ENCODE results near the gene APP. TPM values are rescaled to one million over a fixed set of nuclear protein-coding genes. Genes with fewer than 3 reads are reported as not detected.
A peak's percentile ranks its signal among the peaks of the same experiment; 100 is the strongest.

APP gene
- total RNA-seq, 1 donor from 2014 or later = 358 TPM

- peaks cover 20% of the 10 kb centered on the region for H3K4me1 ChIP-seq
- DNase-seq (no peak), ATAC-seq (no peak)
- intact Hi-C loops (cut with DNase I) = no loop called here
- H3K4me3 ChIP-seq = no peak overlapping the region
- no peaks in the 10 kb centered on the region for H3K27me3 ChIP-seq (ENCODE audit: low read depth)
- H3K36me3 ChIP-seq = no peaks in the 10 kb centered on the region
- TF ChIP-seq, protein P1, sequence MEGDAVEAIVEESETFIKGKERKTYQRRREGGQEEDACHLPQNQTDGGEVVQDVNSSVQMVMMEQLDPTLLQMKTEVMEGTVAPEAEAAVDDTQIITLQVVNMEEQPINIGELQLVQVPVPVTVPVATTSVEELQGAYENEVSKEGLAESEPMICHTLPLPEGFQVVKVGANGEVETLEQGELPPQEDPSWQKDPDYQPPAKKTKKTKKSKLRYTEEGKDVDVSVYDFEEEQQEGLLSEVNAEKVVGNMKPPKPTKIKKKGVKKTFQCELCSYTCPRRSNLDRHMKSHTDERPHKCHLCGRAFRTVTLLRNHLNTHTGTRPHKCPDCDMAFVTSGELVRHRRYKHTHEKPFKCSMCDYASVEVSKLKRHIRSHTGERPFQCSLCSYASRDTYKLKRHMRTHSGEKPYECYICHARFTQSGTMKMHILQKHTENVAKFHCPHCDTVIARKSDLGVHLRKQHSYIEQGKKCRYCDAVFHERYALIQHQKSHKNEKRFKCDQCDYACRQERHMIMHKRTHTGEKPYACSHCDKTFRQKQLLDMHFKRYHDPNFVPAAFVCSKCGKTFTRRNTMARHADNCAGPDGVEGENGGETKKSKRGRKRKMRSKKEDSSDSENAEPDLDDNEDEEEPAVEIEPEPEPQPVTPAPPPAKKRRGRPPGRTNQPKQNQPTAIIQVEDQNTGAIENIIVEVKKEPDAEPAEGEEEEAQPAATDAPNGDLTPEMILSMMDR (IDR thresholded peaks at IDR 0.05) = no peak
- H3K9me3 ChIP-seq = no peaks in the 10 kb centered on the region
- peak overlapping the region; percentile 1 for H3K27ac ChIP-seq
Observed at GRCh38 chr21:26148840-26149354, 21.7 kb downstream of the APP start.

DNA sequence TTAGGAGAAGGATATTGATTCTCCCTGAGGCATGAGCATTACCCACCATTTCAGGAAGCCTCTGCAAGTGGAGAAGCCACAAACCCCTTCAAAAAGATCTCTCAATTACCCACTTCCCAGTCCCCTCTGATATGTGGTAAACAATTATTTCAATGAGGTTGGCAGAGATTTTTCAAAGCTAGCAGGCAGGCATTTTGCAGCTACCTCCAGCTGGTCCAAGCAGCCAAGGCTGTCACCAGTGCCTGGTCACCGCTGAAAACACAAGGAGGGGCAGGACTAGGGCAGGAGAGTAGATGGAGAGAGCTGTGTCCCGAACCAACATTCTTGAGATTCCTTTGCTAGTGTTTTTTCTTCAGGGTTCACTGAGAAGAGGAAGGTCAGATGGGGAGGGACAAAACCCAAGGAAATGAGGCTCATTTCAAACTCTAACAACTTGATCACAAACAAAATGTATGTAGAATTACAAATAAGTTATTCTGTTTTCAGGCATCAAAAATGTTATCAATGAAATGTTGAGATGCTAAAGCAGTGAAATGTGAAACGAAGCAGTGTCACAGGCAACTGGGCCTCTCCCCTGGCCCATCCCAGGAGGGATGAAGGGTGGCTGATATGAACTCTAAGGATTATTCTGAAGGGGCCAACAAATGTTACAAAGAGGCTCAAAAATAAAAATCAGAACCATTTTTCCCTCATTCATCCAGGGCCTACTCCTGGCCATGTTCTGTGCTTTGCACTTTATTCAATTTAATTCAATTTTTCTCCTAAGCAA, 22.3 kb downstream of the APP start:
- Histone ChIP-seq H3K27ac (peak overlapping the region; percentile 9), H3K4me1 (peaks cover 18% of the 10 kb centered on the region), H3K27me3 (ENCODE audit: low read depth) (no peaks in the 10 kb centered on the region), H3K36me3 (no peaks in the 10 kb centered on the region), H3K4me3 (no peak overlapping the region), H3K9me3 (no peaks in the 10 kb centered on the region)
- ATAC-seq (peak; percentile 68 to 79), DNase-seq (no peak)
- intact Hi-C loops (cut with DNase I) = no loop called here
- TF ChIP-seq, protein P1 (IDR thresholded peaks at IDR 0.05) = no peak

DNA sequence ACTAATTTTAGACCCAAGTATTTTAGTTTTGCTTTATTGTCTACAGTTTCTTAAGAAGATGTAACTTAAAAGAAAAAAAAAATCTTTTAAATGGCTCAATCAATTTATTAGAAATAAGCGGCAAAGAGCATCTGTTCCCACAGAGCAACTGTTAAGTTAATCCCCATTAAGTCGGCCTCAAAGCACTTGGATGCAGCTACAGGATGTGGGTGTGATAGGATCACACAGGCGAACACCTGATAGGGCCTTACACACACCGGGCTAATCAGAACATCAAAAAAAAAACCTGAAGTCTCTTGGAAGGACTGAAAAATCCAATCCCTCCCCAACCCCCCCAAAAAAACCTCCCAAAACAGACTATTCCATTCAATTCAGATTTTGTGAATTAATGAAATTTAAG, 23.0 kb downstream of the APP start:
- TF ChIP-seq, protein P1 (IDR thresholded peaks at IDR 0.05) = no peak
- no peaks in the 10 kb centered on the region for H3K36me3 ChIP-seq
- H3K27me3 ChIP-seq (ENCODE audit: low read depth) = no peaks in the 10 kb centered on the region
- DNase-seq (no peak), ATAC-seq (no peak)
- no peak overlapping the region for H3K27ac ChIP-seq
- H3K4me1 ChIP-seq = peaks cover 18% of the 10 kb centered on the region
- H3K4me3 ChIP-seq = no peak overlapping the region
- H3K9me3 ChIP-seq = no peaks in the 10 kb centered on the region
- intact Hi-C loops (cut with DNase I) = no loop called here

GRCh38 chr21:26146681-26147080, 23.9 kb downstream of the APP start:
- H3K27ac ChIP-seq = no peak overlapping the region
- no peak for DNase-seq
- no peaks in the 10 kb centered on the region for H3K36me3 ChIP-seq
- intact Hi-C loops (cut with DNase I) = no loop called here
- ATAC-seq = no peak
- TF ChIP-seq, protein P1 (IDR thresholded peaks at IDR 0.05) = no peak
- H3K4me1 ChIP-seq = peaks cover 18% of the 10 kb centered on the region
- H3K27me3 ChIP-seq (ENCODE audit: low read depth) = no peaks in the 10 kb centered on the region
- H3K9me3 ChIP-seq = no peaks in the 10 kb centered on the region
- H3K4me3 ChIP-seq = no peak overlapping the region

DNA sequence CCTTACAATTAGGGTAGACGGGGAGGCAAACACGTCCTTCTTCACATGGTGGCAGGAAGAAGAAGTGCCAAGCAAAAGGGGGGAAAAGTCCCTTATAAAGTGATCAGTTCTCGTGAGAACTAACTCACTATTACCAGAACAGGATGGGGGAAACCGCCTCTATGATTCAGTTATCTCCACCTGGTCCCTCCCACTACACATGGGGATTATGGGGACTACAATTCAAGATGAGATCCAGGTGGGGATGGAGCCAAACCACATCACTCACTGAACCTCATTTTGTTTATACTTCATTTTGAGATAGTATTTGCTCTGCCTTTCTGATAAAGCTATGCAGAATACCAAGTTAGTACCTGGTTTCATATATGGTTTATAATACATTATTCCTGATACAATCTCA, 26.5 kb downstream of the APP start:
- Histone ChIP-seq H3K27me3 (ENCODE audit: low read depth) (no peaks in the 10 kb centered on the region), H3K27ac (no peak overlapping the region), H3K9me3 (no peaks in the 10 kb centered on the region), H3K36me3 (no peaks in the 10 kb centered on the region), H3K4me1 (peaks cover 32% of the 10 kb centered on the region), H3K4me3 (no peak overlapping the region)
- ATAC-seq = no peak
- intact Hi-C loops (cut with DNase I) = no loop called here
- TF ChIP-seq, protein P1 (IDR thresholded peaks at IDR 0.05) = no peak
- no peak for DNase-seq
